SU-DHL-6 (cell line): ENCODE data around the gene HINFP.

ENCODE experiments used
- H2AFZ ChIP-seq: fragments of 200-600 bp; sonication (generic); 2 replicates; pipeline ENCODE4 v1.6.1; 2014; ENCODE audit warnings: low read depth, mild to moderate bottlenecking, moderate library complexity, mixed read lengths, antibody characterized with exemption, low read length; ENCODE audit not compliant: severe bottlenecking
- H3F3A ChIP-seq: fragments of 200-600 bp; shearing (Covaris generic); 2 replicates; pipeline ENCODE4 v1.6.0; 2016; ENCODE audit warnings: antibody characterized with exemption, mild to moderate bottlenecking; ENCODE audit not compliant: insufficient read depth
- H3K27ac ChIP-seq: fragments of 200-600 bp; sonication (generic); 2 replicates; pipeline ENCODE4 v1.5.1; 2016; ENCODE audit warnings: low read depth, mild to moderate bottlenecking, low read length, moderate library complexity, mixed read lengths
- H3K27me3 ChIP-seq: fragments of 200-600 bp; sonication (generic), shearing (Covaris generic); 2 replicates; pipeline ENCODE4 v1.6.0; 2014; ENCODE audit warnings: mild to moderate bottlenecking, low read length
- H3K36me3 ChIP-seq: fragments of 200-600 bp; sonication (generic); 2 replicates; pipeline ENCODE4 v1.6.1; 2014; ENCODE audit warnings: mild to moderate bottlenecking, low read length, mixed read lengths
- H3K4me2 ChIP-seq: fragments of 300-600, 200-600 bp; shearing (Covaris generic), sonication (generic); 2 replicates; pipeline ENCODE4 v1.6.0; 2014; ENCODE audit warnings: low read length, low read depth, mild to moderate bottlenecking; ENCODE audit not compliant: poor library complexity, severe bottlenecking
- H3K4me3 ChIP-seq: fragments of 200-600 bp; sonication (generic); 2 replicates; pipeline ENCODE4 v1.5.1; 2014; ENCODE audit warnings: antibody characterized with exemption, low read length, mild to moderate bottlenecking, mixed read lengths; ENCODE audit not compliant: insufficient read depth, poor library complexity, severe bottlenecking
- H3K79me2 ChIP-seq: fragments of 200-600 bp; sonication (generic); 2 replicates; pipeline ENCODE4 v1.6.1; 2014; ENCODE audit warnings: mild to moderate bottlenecking, low read length, moderate library complexity; ENCODE audit not compliant: insufficient read depth
- H3K9ac ChIP-seq: fragments of 200-600 bp; sonication (generic); 2 replicates; pipeline ENCODE4 v1.7.0; 2014; ENCODE audit warnings: mild to moderate bottlenecking, low read length
- H3K9me2 ChIP-seq: fragments of 200-600 bp; sonication (generic); replicated peaks from 2 replicates; pipeline ENCODE4 v1.6.1; 2014; ENCODE audit warnings: low read length; ENCODE audit not compliant: insufficient read depth
- H3K9me3 ChIP-seq: fragments of 200-600 bp; sonication (generic); 2 replicates; pipeline ENCODE4 v1.6.1; 2014; ENCODE audit warnings: low read length, mixed read lengths; ENCODE audit not compliant: insufficient read depth
- H4K20me1 ChIP-seq: fragments of 200-600 bp; sonication (generic); 2 replicates; pipeline ENCODE4 v1.6.1; 2014; ENCODE audit warnings: low read depth, mild to moderate bottlenecking, antibody characterized with exemption, low read length, moderate library complexity, mixed read lengths
- EZH2phosphoT487 ChIP-seq: fragments of 200-600 bp; sonication (generic), shearing (Covaris generic); conservative IDR thresholded peaks from 2 replicates; pipeline ENCODE4 v1.6.1; 2018; ENCODE audit warnings: mild to moderate bottlenecking, antibody characterized with exemption, low read length, moderate library complexity, mixed read lengths
- TF ChIP-seq, protein P1 (sequence below): fragments of 200-600 bp; sonication (generic); IDR thresholded peaks from one replicate; pipeline ENCODE4 v1.5.1; 2017; ENCODE audit warnings: antibody characterized with exemption, mild to moderate bottlenecking, low read length, moderate library complexity; ENCODE audit not compliant: insufficient read depth, poor library complexity, severe bottlenecking

The HINFP gene

DNA sequence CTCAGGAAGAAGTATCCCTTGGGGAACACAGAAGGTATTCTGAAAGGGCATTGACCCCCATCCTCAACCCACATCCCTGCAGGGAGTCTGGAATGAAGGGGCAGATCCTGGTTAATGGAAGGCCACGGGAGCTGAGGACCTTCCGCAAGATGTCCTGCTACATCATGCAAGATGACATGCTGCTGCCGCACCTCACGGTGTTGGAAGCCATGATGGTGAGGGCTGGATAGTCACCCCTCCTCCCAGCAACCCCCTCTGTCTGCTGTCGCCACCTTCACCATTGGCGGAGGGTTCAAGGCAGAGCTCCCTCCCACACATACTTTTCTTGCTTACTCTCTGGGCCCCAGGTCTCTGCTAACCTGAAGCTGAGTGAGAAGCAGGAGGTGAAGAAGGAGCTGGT is 32.8 kb downstream of the HINFP start:
- Histone ChIP-seq H2AFZ (no peak overlapping the region), H3K36me3 (no peaks in the 10 kb centered on the region)

DNA sequence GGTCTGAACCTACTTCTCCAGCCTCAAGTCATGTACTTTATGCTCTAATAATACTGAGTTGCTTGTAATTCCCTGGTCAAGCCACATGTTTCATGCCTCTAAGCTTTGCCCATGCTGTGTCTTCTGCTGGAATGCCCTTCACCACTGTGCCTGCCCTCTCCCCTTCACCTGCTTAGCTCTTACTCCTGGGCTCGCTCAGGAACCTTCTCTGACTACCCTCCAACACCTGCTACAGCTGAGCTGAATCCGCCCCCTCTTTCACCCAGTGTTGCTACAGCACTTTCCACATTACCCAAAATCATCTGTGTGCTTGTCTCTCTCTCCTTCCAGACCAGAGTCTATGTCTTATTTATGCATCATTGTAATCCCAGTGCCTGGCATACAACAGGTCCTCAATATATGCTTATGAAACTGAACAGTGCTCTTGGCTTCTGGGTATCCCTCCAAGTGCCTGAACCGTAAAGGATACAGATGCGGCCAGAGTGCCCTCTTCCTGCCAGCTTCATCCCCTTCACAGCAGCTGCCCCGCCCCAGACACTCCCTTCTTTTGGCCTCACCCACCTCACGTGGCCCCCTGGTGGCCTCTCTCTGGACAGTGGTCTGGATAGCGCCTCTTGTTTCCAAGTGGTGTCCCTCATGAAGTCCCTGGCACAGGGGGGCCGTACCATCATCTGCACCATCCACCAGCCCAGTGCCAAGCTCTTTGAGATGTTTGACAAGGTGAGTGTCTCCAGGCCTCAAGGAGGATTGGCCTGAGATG is 34.5 kb downstream of the HINFP start:
- no peak overlapping the region for H3K4me2 ChIP-seq
- H3K4me3 ChIP-seq: no peak overlapping the region
- no peaks in the 10 kb centered on the region for H3K9me2 ChIP-seq
- no peaks in the 10 kb centered on the region for H4K20me1 ChIP-seq
- no peak overlapping the region for H2AFZ ChIP-seq
- H3K27me3 ChIP-seq: no peaks in the 10 kb centered on the region
- no peaks in the 10 kb centered on the region for H3K79me2 ChIP-seq
- H3K9ac ChIP-seq: no peak overlapping the region
- H3K36me3 ChIP-seq: no peaks in the 10 kb centered on the region
- TF ChIP-seq EZH2phosphoT487: no peak
- TF ChIP-seq, protein P1, sequence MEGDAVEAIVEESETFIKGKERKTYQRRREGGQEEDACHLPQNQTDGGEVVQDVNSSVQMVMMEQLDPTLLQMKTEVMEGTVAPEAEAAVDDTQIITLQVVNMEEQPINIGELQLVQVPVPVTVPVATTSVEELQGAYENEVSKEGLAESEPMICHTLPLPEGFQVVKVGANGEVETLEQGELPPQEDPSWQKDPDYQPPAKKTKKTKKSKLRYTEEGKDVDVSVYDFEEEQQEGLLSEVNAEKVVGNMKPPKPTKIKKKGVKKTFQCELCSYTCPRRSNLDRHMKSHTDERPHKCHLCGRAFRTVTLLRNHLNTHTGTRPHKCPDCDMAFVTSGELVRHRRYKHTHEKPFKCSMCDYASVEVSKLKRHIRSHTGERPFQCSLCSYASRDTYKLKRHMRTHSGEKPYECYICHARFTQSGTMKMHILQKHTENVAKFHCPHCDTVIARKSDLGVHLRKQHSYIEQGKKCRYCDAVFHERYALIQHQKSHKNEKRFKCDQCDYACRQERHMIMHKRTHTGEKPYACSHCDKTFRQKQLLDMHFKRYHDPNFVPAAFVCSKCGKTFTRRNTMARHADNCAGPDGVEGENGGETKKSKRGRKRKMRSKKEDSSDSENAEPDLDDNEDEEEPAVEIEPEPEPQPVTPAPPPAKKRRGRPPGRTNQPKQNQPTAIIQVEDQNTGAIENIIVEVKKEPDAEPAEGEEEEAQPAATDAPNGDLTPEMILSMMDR: no peak
- no peaks in the 10 kb centered on the region for H3K9me3 ChIP-seq
- H3K27ac ChIP-seq: no peak overlapping the region
- H3F3A ChIP-seq: no peaks in the 10 kb centered on the region

More for the DNA sequence above, 32.8 kb downstream of the HINFP start:
- Histone ChIP-seq H3K4me2 (no peak overlapping the region), H3K27ac (no peak overlapping the region), H3K27me3 (no peaks in the 10 kb centered on the region), H3K4me3 (no peak overlapping the region), H3K9ac (no peak overlapping the region), H3F3A (no peaks in the 10 kb centered on the region), H3K79me2 (no peaks in the 10 kb centered on the region), H4K20me1 (no peaks in the 10 kb centered on the region), H3K9me2 (no peaks in the 10 kb centered on the region), H3K9me3 (no peaks in the 10 kb centered on the region)
- TF ChIP-seq, protein P1: no peak
- TF ChIP-seq EZH2phosphoT487: no peak

DNA sequence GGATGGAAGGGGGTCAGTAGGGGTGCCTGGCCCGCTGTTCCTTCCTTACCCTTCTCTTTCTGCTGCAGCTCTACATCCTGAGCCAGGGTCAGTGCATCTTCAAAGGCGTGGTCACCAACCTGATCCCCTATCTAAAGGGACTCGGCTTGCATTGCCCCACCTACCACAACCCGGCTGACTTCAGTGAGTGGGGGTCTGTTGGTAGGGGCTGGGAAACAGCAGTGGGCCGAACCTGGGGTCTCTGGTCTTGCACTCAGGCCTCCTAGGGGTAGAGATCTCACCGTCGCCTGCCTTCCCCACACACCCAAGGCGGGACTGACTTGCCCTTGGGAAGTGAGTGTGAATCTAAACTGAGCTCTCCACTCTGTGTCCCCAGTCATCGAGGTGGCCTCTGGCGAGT is 35.1 kb downstream of the HINFP start:
- H3K36me3 ChIP-seq: no peaks in the 10 kb centered on the region
- no peak for TF ChIP-seq EZH2phosphoT487
- TF ChIP-seq, protein P1: no peak
- H3F3A ChIP-seq: no peaks in the 10 kb centered on the region
- no peaks in the 10 kb centered on the region for H3K9me2 ChIP-seq
- no peak overlapping the region for H3K4me3 ChIP-seq
- H3K79me2 ChIP-seq: no peaks in the 10 kb centered on the region
- no peak overlapping the region for H3K4me2 ChIP-seq
- no peaks in the 10 kb centered on the region for H3K27me3 ChIP-seq
- no peaks in the 10 kb centered on the region for H3K9me3 ChIP-seq
- no peak overlapping the region for H3K27ac ChIP-seq
- H4K20me1 ChIP-seq: no peaks in the 10 kb centered on the region
- H2AFZ ChIP-seq: no peak overlapping the region
- H3K9ac ChIP-seq: no peak overlapping the region
